Mammary epithelial cell (primary cell): ENCODE results near the gene CDC73.

ENCODE experiments used
- CTCF ChIP-seq, 2 donors: IDR thresholded peaks in 1 of 2; conservative IDR thresholded peaks in 1 of 2; 2 replicates each; pipeline ENCODE4 v1.5.1; 2011 to 2012; ENCODE audit warnings: inconsistent platforms in 2 of 2, low read length in 2 of 2, mild to moderate bottlenecking in 2 of 2, control low read depth in 1 of 2, low read depth in 1 of 2; ENCODE audit not compliant: insufficient read depth in 1 of 2; ENCODE audit errors: extremely low read depth in 1 of 2
- EZH2 ChIP-seq: IDR thresholded peaks from 2 replicates; pipeline ENCODE4 v1.6.1; 2012; ENCODE audit warnings: low read length, inconsistent platforms, borderline replicate concordance

DNA sequence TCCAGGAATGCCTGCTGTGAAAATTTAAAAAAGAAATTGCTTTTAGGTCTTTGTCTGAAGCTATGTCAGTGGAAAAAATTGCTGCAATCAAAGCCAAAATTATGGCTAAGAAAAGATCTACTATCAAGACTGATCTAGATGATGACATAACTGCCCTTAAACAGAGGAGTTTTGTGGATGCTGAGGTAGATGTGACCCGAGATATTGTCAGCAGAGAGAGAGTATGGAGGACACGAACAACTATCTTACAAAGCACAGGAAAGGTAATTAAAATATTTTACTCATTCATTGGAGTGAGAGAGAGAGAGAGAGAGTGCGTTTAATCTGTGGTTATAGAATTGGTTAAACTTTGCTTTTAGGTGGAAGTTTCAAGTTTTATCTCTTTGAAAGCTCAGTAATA is 20.0 kb downstream of the CDC73 start:
- no peak for TF ChIP-seq CTCF (conservative IDR thresholded peaks at IDR 0.05 in 1 of 2, IDR thresholded peaks at IDR 0.05 in 1 of 2; ENCODE audit: extremely low read depth in 1 of 2, insufficient read depth in 1 of 2, low read depth in 1 of 2, low read length in 2 of 2)
- no peak for TF ChIP-seq EZH2
